Measurements from ENCODE around the gene HCRTR1. TPM values are rescaled to one million over a fixed set of nuclear protein-coding genes. Genes with fewer than 3 reads are reported as not detected.
A peak's percentile ranks its signal among the peaks of the same experiment; 100 is the strongest.

Gene HCRTR1
- total RNA-seq, result not detected
- long read RNA-seq, result 0 reads

- WGBS (ENCODE audit: insufficient coverage, low coverage, low lambda C conversion rate, missing lambda C conversion rate), result 12% methylated on average over 12 of the region's 48 CpGs
- intact Hi-C loops (cut with DNase I), result no loop called here
- no peak for TF ChIP-seq CTCF (IDR thresholded peaks at IDR 0.05)
- Histone ChIP-seq H3K4me1 (peaks cover 0 to 4% (median 0%) of the 10 kb centered on the region in 4 donors), H3K36me3 (no peaks in the 10 kb centered on the region), H3K27ac (no peak within 1 kb of the TSS), H3K27me3 (peaks cover 0 to 5% of the 10 kb centered on the region in 2 donors), H3K4me3 (peak within 1 kb of the TSS; percentile 25 to 39 (median 26)), H3K9me3 (no peaks in the 10 kb centered on the region)
- ATAC-seq, result peak in 1 of 4 donors; percentile 4
- DNase-seq, result no peak
Measured at GRCh38 chr1:31617218-31617915, at the start of gene HCRTR1. Gene HCRTR1 (plus strand): TSS chr1:31617689. CDS start chr1:31619193, 1,504 bp downstream.

GRCh38 chr1:31567956-31568570 is 49.4 kb upstream of the HCRTR1 start:
- no peaks in the 10 kb centered on the region for H3K9me3 ChIP-seq
- DNase-seq (no peak), ATAC-seq (no peak)
- no peak overlapping the region for H3K27ac ChIP-seq
- no peaks in the 10 kb centered on the region for H3K27me3 ChIP-seq
- no peak overlapping the region for H3K4me3 ChIP-seq
- no peaks in the 10 kb centered on the region for H3K4me1 ChIP-seq
- intact Hi-C loops (cut with DNase I), result no loop called here
- 60% methylated on average over 10 of the region's 10 CpGs for WGBS (ENCODE audit: insufficient coverage, low coverage, low lambda C conversion rate, missing lambda C conversion rate)
- H3K36me3 ChIP-seq, result no peaks in the 10 kb centered on the region
- TF ChIP-seq POLR2A (IDR thresholded peaks at IDR 0.05) (no peak), CTCF (IDR thresholded peaks at IDR 0.05) (no peak)

- intact Hi-C loops (cut with DNase I), result no loop called here
- Histone ChIP-seq H3K36me3 (no peaks in the 10 kb centered on the region), H3K4me1 (no peaks in the 10 kb centered on the region), H3K4me3 (no peak overlapping the region), H3K9me3 (no peaks in the 10 kb centered on the region), H3K27ac (no peak overlapping the region), H3K27me3 (no peaks in the 10 kb centered on the region)
- TF ChIP-seq CTCF (IDR thresholded peaks at IDR 0.05) (no peak), POLR2A (IDR thresholded peaks at IDR 0.05) (no peak)
- ATAC-seq (peak; percentile 65 to 76 (median 72)), DNase-seq (peak in 2 of 3 donors; percentile 70 to 74)
- 43% methylated on average over 6 of the region's 11 CpGs for WGBS (ENCODE audit: insufficient coverage, low coverage, low lambda C conversion rate, missing lambda C conversion rate)
Measured at GRCh38 chr1:31568895-31569595, 48.4 kb upstream of the HCRTR1 start.

GRCh38 chr1:31569596-31570173 is 47.8 kb upstream of the HCRTR1 start:
- Histone ChIP-seq H3K27me3 (no peaks in the 10 kb centered on the region), H3K4me1 (no peaks in the 10 kb centered on the region), H3K27ac (no peak overlapping the region), H3K4me3 (no peak overlapping the region), H3K9me3 (no peaks in the 10 kb centered on the region), H3K36me3 (no peaks in the 10 kb centered on the region)
- WGBS (ENCODE audit: insufficient coverage, low coverage, low lambda C conversion rate, missing lambda C conversion rate), result 81% methylated on average over 6 of the region's 13 CpGs
- ATAC-seq, result no peak
- TF ChIP-seq POLR2A (IDR thresholded peaks at IDR 0.05) (no peak), CTCF (IDR thresholded peaks at IDR 0.05) (no peak)
- no peak for DNase-seq
- intact Hi-C loops (cut with DNase I), result no loop called here

All from right lobe of liver (tissue), 6 donors.